HepG2 (cell line): Measurements from ENCODE around the gene KHK. TPM values are rescaled to one million over a fixed set of nuclear protein-coding genes. Genes with fewer than 3 reads are reported as not detected.

Experiments
- EED ChIP-seq: sonication (generic); formaldehyde crosslinking; IDR thresholded peaks from 2 replicates; pipeline ENCODE4 v1.5.0; 2020; ENCODE audit warnings: mild to moderate bottlenecking, missing genetic modification reagents
- FIP1L1 ChIP-seq: fragments of 200-400 bp; formaldehyde crosslinking; IDR thresholded peaks from 2 replicates; pipeline ENCODE4 v1.6.1; 2018; ENCODE audit warnings: low read depth, mild to moderate bottlenecking, low read length, moderate library complexity, borderline replicate concordance; ENCODE audit not compliant: insufficient read depth
- FOSL2 ChIP-seq: sonication (generic); formaldehyde crosslinking; IDR thresholded peaks from 2 replicates; pipeline ENCODE4 v1.4.0; 2020; ENCODE audit warnings: missing genetic modification reagents
- GMEB1 ChIP-seq: sonication (generic); formaldehyde crosslinking; IDR thresholded peaks from 2 replicates; pipeline ENCODE4 v1.5.1; 2020; ENCODE audit warnings: missing genetic modification reagents, mild to moderate bottlenecking, borderline replicate concordance
- ISL2 ChIP-seq: sonication (generic); formaldehyde crosslinking; IDR thresholded peaks from 2 replicates; pipeline ENCODE4 v1.5.0; 2020; ENCODE audit warnings: missing genetic modification reagents
- JUN ChIP-seq: sonication (generic); formaldehyde crosslinking; IDR thresholded peaks from 2 replicates; pipeline ENCODE4 v1.4.0; 2020; ENCODE audit warnings: mild to moderate bottlenecking, missing genetic modification reagents
- RAD21 ChIP-seq: fragments of 450-650 bp; formaldehyde crosslinking; IDR thresholded peaks from 2 replicates; pipeline ENCODE4 v1.5.0; 2020; ENCODE audit warnings: mild to moderate bottlenecking
- REXO4 ChIP-seq: sonication (generic); formaldehyde crosslinking; IDR thresholded peaks from 2 replicates; pipeline ENCODE4 v1.8.0; 2022; ENCODE audit warnings: missing genetic modification reagents, mild to moderate bottlenecking, borderline replicate concordance
- SNAI1 ChIP-seq: sonication (generic); formaldehyde crosslinking; IDR thresholded peaks from 2 replicates; pipeline ENCODE4 v1.5.0; 2020; ENCODE audit warnings: mild to moderate bottlenecking, missing genetic modification reagents, borderline replicate concordance
- THYN1 ChIP-seq: sonication (generic); formaldehyde crosslinking; IDR thresholded peaks from 2 replicates; pipeline ENCODE4 v1.8.1; 2023; ENCODE audit warnings: low read depth, mild to moderate bottlenecking, moderate library complexity, missing genetic modification reagents, borderline replicate concordance
- TOPORS ChIP-seq: sonication (generic); formaldehyde crosslinking; IDR thresholded peaks from 2 replicates; pipeline ENCODE4 v1.8.0; 2023; ENCODE audit warnings: mild to moderate bottlenecking, missing genetic modification reagents
- ZNF251 ChIP-seq: sonication (generic); formaldehyde crosslinking; IDR thresholded peaks from 2 replicates; pipeline ENCODE4 v1.9.0; 2021; ENCODE audit warnings: mild to moderate bottlenecking, missing genetic modification reagents
- ZNF552 ChIP-seq: sonication (generic); formaldehyde crosslinking; IDR thresholded peaks from 2 replicates; pipeline ENCODE4 v1.9.0; 2022; ENCODE audit warnings: missing genetic modification reagents, mild to moderate bottlenecking, borderline replicate concordance
- ZNF709 ChIP-seq: sonication (generic); formaldehyde crosslinking; IDR thresholded peaks from 2 replicates; pipeline ENCODE4 v1.5.0; 2020; ENCODE audit warnings: mild to moderate bottlenecking, missing genetic modification reagents
- ZNF746 ChIP-seq: sonication (generic); formaldehyde crosslinking; IDR thresholded peaks from 2 replicates; pipeline ENCODE4 v1.8.0; 2022; ENCODE audit warnings: mild to moderate bottlenecking, missing genetic modification reagents
- ZNF749 ChIP-seq: sonication (generic); formaldehyde crosslinking; IDR thresholded peaks from 2 replicates; pipeline ENCODE4 v1.8.0; 2022; ENCODE audit warnings: mild to moderate bottlenecking, missing genetic modification reagents, moderate library complexity, borderline replicate concordance
- ZNF816 ChIP-seq: sonication (generic); formaldehyde crosslinking; IDR thresholded peaks from 2 replicates; pipeline ENCODE4 v1.8.0; 2022; ENCODE audit warnings: missing genetic modification reagents, mild to moderate bottlenecking, borderline replicate concordance
- ZNF878 ChIP-seq: sonication (generic); formaldehyde crosslinking; IDR thresholded peaks from 2 replicates; pipeline ENCODE4 v1.8.1; 2023; ENCODE audit warnings: mild to moderate bottlenecking, missing genetic modification reagents, moderate library complexity
- polyA plus RNA-seq, 8 experiments: library from polyadenylated mRNA; depleted of rRNA in 3 of 8; stranded (reverse) in 7 of 8; unstranded in 1 of 8; fragments of >200 nt; fragmentation: Illumina TruSeq in 4 of 8; extraction: Trizol in 4 of 8; gene quantifications; 2 replicates each; pipeline versions ENCODE4 v1.2.1 to v1.2.3, GENCODE V29; 2011 to 2016; ENCODE audit warnings: low read depth in 4 of 8, missing spikeins in 1 of 8, mixed read lengths in 1 of 8; ENCODE audit not compliant: insufficient read depth in 1 of 8
- total RNA-seq, 5 experiments: library from RNA; depleted of rRNA; stranded (reverse); fragments of >200 nt; fragmentation: Illumina TruSeq; extraction: Trizol; gene quantifications; 2 replicates each; pipeline ENCODE4 v1.2.3, GENCODE V29; 2016; ENCODE audit warnings: low read depth in 1 of 5
- TF ChIP-seq, protein P1 (sequence below): sonication (generic); formaldehyde crosslinking; IDR thresholded peaks from 2 replicates; pipeline ENCODE4 v1.9.0; 2021; ENCODE audit warnings: missing genetic modification reagents, mild to moderate bottlenecking, borderline replicate concordance
- TF ChIP-seq, protein P2 (sequence below): sonication (generic); formaldehyde crosslinking; IDR thresholded peaks from 2 replicates; pipeline ENCODE4 v1.8.0; 2022; ENCODE audit warnings: mild to moderate bottlenecking, missing genetic modification reagents, moderate library complexity
- TF ChIP-seq, protein P3 (sequence below): sonication (generic); formaldehyde crosslinking; IDR thresholded peaks from 2 replicates; pipeline ENCODE4 v1.5.0; 2020; ENCODE audit warnings: missing genetic modification reagents
- TF ChIP-seq, protein P4 (sequence below): sonication (generic); formaldehyde crosslinking; IDR thresholded peaks from 2 replicates; pipeline ENCODE4 v1.4.0; 2020; ENCODE audit warnings: missing genetic modification reagents

Gene KHK
- total and polyA plus RNA-seq, 2 of the 13 experiments (the other 11 are each of a cell fraction or from before 2014, with no cell fraction given), result 40.9 to 99.2 TPM

- TF ChIP-seq GMEB1 (peak; percentile 68), FIP1L1 (no peak), SNAI1 (CRISPR knock-in tag) (0 out of 2 replicates have a peak, but pooled peaks have one; percentile 38), ZNF251 (CRISPR knock-in tag) (no peak), TOPORS (no peak; the same call in 1 of the 2 replicates), EED (peak; percentile 6; the same call in 1 of the 2 replicates), ZNF749 (CRISPR knock-in tag) (no peak; the same call in 1 of the 2 replicates), FOSL2 (CRISPR knock-in tag) (peak; percentile 74), ZNF816 (CRISPR knock-in tag) (no peak), JUN (CRISPR knock-in tag) (no peak; the same call in 1 of the 2 replicates), ZNF746 (CRISPR knock-in tag) (peak; percentile 56; the same call in 1 of the 2 replicates), ZNF878 (CRISPR knock-in tag) (peak; percentile 89; the same call in 1 of the 2 replicates), ZNF709 (peak; percentile 44; the same call in 1 of the 2 replicates), RAD21 (CRISPR knock-in tag) (peak; percentile 53; the same call in 1 of the 2 replicates), ZNF552 (no peak), ISL2 (CRISPR knock-in tag) (peak; percentile 83), THYN1 (no peak), REXO4 (no peak)
- TF ChIP-seq, protein P1, sequence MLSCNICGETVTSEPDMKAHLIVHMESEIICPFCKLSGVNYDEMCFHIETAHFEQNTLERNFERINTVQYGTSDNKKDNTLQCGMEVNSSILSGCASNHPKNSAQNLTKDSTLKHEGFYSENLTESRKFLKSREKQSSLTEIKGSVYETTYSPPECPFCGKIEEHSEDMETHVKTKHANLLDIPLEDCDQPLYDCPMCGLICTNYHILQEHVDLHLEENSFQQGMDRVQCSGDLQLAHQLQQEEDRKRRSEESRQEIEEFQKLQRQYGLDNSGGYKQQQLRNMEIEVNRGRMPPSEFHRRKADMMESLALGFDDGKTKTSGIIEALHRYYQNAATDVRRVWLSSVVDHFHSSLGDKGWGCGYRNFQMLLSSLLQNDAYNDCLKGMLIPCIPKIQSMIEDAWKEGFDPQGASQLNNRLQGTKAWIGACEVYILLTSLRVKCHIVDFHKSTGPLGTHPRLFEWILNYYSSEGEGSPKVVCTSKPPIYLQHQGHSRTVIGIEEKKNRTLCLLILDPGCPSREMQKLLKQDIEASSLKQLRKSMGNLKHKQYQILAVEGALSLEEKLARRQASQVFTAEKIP (CRISPR knock-in tag), result no peak
- TF ChIP-seq, protein P2, sequence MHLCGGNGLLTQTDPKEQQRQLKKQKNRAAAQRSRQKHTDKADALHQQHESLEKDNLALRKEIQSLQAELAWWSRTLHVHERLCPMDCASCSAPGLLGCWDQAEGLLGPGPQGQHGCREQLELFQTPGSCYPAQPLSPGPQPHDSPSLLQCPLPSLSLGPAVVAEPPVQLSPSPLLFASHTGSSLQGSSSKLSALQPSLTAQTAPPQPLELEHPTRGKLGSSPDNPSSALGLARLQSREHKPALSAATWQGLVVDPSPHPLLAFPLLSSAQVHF (CRISPR knock-in tag), result no peak
- TF ChIP-seq, protein P3, sequence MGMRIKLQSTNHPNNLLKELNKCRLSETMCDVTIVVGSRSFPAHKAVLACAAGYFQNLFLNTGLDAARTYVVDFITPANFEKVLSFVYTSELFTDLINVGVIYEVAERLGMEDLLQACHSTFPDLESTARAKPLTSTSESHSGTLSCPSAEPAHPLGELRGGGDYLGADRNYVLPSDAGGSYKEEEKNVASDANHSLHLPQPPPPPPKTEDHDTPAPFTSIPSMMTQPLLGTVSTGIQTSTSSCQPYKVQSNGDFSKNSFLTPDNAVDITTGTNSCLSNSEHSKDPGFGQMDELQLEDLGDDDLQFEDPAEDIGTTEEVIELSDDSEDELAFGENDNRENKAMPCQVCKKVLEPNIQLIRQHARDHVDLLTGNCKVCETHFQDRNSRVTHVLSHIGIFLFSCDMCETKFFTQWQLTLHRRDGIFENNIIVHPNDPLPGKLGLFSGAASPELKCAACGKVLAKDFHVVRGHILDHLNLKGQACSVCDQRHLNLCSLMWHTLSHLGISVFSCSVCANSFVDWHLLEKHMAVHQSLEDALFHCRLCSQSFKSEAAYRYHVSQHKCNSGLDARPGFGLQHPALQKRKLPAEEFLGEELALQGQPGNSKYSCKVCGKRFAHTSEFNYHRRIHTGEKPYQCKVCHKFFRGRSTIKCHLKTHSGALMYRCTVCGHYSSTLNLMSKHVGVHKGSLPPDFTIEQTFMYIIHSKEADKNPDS (CRISPR knock-in tag), result no peak
- TF ChIP-seq, protein P4, sequence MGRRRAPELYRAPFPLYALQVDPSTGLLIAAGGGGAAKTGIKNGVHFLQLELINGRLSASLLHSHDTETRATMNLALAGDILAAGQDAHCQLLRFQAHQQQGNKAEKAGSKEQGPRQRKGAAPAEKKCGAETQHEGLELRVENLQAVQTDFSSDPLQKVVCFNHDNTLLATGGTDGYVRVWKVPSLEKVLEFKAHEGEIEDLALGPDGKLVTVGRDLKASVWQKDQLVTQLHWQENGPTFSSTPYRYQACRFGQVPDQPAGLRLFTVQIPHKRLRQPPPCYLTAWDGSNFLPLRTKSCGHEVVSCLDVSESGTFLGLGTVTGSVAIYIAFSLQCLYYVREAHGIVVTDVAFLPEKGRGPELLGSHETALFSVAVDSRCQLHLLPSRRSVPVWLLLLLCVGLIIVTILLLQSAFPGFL (CRISPR knock-in tag), result no peak
Observed at GRCh38 chr2:27092696-27093429, 6.3 kb downstream of the KHK start (continued).
